ENCODE data around the gene SLC6A1.
"Not testable (repeated sequence)": the region's sequence is repeated elsewhere in the genome, so short reads cannot be mapped to it uniquely, and the experiment has no call there.

SLC6A1 gene

DNA sequence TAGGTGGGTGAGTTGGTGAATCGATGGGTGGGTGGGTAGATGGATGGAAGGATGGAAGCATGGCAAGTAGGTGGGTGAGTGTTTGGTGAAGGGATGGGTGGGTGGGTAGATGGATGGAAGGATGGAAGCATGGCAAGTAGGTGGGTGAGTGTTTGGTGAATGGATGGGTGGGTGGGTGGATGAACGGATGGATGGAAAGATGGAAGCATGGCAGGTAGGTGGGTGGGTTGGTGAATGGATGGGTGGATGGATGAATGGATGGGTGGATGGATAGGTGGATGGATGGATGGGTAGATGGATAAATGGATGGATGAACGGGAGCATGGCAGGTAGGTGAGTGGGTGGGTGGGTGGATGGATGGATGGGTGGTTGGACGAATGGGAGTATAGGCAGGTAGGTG, 65.1 kb downstream of the SLC6A1 start:
- no peak for DNase-seq (ENCODE audit: low read depth in 1 of 2, low spot score in 1 of 2)

DNA sequence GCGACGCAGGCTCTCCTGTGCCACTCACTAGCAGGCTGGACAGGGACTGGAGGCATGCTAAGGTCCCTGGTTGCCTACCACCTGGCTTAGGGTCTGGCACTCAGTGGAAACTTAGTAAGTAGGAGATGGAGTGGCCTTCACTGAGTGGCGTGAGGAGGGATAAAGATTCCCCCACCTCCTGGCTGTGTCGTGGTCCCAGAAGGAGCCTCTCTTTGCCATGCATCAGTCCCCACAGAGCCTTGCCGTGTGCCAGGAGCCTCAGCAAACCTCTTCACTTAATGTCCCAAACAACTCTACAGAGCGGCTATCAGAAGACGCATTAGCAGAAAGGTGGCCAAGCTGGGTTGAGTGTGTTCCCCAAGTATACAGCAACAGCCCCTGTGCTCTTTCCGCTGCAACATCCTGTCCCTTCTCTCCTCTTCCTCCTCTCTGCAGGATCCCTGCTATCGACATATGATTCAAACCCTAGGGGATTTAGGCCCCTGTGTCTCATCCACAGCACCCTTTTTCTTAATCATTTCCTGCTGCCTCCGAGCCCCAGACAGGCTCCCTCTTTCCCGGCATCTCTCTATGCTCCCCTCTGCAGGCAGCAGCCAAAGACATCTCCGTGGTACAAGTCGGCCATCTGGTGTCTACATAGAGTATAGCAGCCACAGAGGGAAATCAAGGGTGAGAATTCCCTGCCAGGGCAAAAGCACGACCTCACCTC, 66.7 kb downstream of the SLC6A1 start:
- DNase-seq (ENCODE audit: low read depth in 1 of 2, low spot score in 1 of 2) = peak in 1 of 2 donors; percentile 30

DNA sequence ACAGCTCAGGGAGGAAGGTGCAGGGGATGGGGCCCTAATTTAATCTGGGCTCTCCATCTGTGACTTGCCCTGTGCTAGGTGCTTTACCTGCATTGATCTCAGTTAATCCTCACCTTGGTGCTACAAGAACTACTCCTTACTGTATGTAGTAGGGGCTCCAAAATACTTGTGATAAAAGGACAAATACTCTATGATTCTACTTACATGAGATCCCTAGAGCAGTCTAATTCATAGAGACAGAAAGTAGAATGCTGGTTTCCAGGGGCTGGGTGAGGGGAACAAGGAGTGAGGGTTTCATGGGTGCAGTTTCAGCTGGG, 67.2 kb downstream of the SLC6A1 start:
- no peak for DNase-seq (ENCODE audit: low read depth in 1 of 2, low spot score in 1 of 2)

DNA sequence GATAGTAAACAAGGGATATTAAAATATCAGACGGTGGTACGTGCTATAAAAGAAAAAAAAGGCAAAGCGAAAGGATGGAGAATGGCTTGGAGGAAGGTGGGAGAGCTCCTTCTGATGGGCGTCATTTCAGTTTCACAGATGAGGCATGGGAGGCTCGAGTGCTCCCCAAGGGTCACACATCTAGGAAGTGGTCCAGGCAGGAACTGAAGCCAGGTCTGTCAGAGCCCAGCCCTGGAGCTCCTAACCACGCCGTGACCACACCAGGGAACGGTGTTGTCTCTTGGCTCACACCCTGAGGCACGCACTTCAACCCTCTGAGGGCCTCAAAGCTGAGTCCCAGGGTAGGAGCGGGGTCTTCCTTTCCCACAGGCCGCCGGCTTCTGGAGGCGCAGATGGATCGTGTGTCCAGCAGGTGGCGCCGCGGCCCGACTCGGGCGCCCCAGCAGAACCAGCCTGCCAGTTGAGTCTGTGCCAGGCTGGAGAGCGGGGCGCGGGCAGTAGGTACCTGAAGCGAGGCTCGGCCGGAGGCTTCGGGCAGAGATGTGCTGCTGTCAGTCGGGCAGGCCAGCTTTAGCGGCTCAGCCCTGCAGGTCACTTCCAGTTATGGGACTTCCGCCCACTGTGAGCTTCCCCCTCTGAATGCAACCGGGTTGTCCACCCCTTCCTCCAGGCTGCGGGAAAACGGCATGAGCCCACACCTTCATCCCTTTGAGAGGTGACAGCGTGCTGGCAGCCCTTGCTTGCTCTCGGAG, 68.1 kb downstream of the SLC6A1 start:
- DNase-seq (ENCODE audit: low read depth in 1 of 2, low spot score in 1 of 2) = peak; percentile 11 to 24

DNA sequence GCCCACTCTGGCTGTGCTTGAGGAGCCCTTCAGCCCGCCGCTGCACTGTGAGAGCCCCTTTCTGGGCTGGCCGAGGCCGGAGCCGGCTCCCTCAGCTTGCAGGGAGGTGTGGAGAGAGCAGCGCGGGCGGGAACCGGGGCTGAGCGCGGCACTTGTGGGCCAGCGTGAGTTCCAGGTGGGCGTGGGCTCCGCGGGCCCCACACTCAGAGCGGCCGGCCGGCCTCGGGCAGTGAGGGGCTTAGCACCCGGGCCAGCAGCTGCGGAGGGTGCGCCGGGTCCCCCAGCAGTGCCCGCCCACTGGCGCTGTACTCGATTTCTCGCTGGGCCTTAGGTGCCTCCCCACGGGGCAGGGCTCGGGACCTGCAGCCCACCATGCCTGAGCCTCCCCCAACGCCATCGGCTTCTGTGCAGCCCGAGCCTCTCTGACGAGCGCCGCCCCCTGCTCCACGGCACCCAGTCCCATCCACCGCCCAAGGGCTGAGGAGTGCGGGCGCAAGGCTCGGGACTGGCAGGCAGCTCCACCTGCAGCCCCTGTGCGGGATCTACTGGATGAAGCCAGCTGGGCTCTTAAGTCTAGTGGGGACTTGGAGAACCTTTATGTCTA, 68.8 kb downstream of the SLC6A1 start:
- DNase-seq (ENCODE audit: low read depth in 1 of 2, low spot score in 1 of 2) = not testable (repeated sequence)

DNA sequence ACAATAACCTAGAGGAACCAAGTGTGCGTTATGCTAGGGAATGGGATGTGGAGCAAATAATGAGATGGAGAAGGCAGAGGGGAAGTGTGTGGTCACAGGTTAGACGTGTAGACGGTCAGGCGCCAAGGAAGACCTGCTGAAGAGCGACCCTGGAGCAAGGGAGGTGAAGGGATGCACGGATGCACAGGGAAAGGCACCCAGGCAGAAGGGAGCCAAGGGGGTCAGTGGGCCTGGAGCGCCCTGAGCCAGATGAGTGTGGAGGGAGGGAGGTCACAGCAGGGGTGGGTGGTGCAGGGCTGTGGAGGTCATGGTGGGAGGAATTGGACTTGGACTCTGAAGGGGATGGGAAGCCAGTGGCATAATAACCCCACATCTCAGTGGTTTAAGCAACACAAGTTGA, 70.2 kb downstream of the SLC6A1 start:
- DNase-seq (ENCODE audit: low read depth in 1 of 2, low spot score in 1 of 2) = no peak

DNA sequence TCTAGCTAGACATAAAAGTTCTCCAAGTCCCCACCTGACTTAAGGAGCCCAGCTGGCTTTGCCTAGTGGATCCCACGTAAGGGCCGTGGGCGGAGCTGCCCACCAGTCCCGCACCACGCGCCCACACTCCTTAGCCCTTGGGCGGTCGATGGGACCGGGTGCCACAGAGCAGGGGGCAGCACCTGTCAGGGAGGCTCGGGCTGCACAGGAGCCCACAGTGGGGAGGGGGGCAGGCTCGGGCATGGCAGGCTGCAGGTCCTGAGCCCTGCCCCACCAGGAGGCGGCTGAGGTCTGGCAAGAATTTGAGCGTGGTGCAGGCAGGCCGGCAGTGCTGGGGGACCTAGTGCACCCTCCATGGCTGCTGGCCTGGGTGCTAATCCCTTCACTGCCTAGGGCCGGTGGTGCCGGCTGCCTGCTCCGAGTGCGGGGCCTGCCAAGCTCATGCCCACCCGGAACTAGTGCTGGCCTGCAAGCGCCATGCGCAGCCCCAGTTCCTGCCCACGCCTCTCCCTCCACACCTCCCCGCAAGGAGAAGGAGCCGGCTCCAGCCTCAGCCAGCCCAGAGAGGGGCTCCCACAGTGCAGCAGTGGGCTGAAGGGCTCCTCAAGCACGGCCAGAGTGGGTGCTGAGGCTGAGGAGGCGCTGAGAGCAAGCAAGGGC, 78.7 kb downstream of the SLC6A1 start:
- DNase-seq (ENCODE audit: low read depth in 1 of 2, low spot score in 1 of 2) = no peak

DNA sequence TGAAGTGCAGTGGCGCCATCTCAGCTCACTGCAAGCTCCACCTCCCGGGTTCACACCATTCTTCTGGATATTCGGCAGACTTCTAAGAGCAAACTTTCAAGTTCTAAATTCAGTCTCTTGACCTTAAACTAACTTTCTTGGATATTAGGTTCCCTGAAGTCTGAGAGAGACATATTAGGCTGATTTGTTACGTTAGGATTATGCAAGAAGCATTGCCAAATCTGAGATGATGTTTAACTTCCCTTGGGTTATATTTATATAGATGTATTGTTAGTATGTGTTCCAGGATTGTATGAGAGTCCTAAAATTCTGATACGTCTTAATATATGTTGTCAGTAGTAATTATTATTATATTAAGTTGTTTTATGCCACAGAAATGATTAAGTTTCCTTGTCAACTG, 80.1 kb downstream of the SLC6A1 start:
- no peak for DNase-seq (ENCODE audit: low read depth in 1 of 2, low spot score in 1 of 2)

DNA sequence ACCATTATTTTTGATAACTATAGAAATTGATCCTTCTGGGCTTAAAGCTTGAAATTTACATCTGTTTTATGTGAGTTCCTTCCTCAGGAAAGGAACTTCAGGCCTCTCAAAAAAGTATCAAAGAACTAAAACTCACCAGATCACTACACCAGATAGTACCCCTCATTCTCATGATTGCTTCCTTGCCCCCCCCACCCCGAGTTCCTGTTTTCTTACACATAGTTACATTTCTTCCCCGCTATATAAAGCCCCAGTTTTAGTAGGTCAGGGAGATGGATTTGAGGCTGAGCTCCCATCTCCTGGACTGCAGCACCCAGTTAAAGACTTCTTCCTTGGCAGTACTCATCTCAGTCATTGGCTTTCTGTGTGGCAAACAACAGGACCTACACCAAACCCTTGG, 81.5 kb downstream of the SLC6A1 start:
- no peak for DNase-seq (ENCODE audit: low read depth in 1 of 2, low spot score in 1 of 2)

DNA sequence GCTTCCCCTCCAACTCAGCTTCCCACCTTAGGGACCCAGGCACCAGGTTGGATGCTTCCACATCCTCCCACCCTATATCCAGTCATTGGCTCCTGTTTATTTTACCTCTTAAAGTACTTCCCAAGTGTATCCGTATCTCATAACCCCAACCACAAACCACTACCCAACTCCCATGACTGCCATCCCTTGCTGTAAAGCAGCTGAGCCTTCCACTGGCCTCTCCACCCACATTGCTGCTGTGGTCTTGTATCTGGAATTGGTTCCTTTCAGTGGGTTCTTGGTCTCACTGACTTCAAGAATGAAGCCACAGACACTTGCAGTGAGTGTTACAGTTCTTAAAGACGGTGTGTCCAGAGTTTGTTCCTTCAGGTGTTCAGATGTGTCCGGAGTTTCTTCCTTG, 81.9 kb downstream of the SLC6A1 start:
- DNase-seq (ENCODE audit: low read depth in 1 of 2, low spot score in 1 of 2) = no peak

DNA sequence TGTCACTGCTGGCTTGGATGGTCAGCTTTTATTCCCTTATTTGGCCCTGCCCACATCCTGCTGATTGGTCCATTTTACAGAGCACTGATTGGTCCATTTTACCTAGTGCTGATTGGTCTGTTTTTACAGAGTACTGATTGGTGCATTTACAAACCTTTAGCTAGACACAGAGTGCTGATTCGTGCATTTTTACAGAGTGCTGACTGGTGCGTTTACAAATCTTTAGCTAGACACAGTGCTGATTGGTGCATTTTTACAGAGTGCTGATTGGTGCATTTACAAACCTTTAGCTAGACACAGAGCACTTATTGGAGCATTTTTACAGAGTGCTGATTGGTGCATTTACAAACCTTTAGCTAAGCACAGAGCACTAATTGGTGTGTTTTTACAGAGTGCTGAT, 82.6 kb downstream of the SLC6A1 start:
- DNase-seq (ENCODE audit: low read depth in 1 of 2, low spot score in 1 of 2) = not testable (repeated sequence)

DNA sequence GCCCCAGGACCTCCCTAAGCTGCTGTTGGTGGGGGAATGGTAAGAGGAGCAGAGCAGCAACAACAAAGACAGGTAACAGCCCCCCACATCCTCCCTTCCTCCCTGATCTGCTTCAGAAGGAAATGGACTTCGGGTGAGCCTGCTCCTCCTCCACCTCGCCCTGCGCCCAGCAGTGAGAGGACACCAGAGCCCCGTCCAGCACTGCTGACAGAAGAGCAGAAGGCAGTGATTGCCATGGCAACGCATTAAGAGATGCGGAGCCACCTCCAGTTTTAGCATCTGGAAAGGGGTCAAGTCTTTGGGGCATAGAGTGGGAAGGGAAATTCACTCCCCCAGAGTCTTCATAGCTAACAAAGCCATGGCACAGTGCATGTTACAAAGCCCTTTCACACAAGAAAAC, 84.2 kb downstream of the SLC6A1 start:
- DNase-seq (ENCODE audit: low read depth in 1 of 2, low spot score in 1 of 2) = no peak

DNA sequence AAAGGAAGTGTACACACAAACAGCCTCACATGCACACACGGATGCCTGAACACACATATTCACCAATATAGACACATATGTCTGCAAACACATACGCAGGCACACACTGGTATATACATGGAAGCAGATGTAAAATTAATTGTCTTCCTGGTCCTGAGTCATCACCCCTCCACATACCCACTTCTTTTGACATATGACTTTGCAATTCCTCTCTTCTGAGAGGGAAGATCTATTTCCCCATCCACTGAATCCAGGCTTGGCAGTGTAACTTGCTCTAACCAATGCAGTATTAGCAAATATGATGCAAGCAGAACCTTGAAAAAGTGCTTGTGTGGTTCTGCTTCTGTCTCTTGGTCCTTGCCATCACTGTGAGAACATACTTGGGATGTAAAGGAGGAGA, 84.9 kb downstream of the SLC6A1 start:
- no peak for DNase-seq (ENCODE audit: low read depth in 1 of 2, low spot score in 1 of 2)

DNA sequence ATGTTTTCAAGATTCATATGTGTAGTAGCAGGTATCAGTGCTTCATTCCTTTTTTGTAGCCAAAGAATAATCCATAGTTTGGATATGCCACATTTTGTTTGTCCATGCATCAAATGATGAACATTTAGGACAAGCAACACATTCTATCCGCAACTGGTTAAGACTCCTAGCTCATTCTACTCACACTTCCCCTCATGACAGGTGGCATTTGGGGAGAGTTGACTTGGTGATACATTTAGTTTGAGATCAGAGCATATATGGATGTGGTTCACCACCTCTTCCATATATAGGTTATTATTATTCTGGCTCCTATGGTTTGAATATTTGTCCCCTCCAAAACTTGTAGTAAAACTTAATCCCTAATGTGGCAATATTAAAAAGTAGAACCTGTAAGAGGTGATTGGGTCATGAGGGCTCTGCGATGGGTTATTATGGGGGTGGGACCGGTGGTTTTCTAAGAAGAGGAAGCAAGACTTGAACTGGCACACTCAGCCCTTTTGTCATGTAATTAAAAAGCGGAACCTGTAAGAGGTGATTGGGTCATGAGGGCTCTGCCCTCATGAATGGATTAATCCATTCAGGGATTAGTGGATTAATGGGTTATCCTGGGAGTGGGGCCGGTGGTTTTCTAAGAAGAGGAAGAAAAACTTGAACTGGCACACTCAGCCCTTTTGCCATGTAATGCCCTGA, 86.4 kb downstream of the SLC6A1 start:
- no peak for DNase-seq (ENCODE audit: low read depth in 1 of 2, low spot score in 1 of 2)

DNA sequence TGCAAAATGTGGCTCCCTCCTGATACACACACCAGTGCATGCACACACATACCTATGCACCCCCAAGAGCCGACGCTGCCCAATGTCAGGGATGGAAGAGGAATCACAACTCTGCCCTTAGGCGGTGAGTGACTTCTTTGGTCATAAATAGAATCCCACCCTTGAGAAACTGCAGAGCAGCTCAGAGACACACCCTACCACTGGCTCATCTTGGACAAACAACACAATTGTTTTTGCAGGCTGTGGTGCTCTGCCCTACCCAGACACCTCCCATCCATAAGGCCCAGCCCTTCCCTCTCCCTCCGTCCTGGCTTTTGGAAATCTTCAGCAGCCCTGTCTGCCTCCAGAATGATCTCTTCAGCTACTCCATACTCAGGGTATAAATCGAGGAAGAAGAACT, 87.9 kb downstream of the SLC6A1 start:
- no peak for DNase-seq (ENCODE audit: low read depth in 1 of 2, low spot score in 1 of 2)

DNA sequence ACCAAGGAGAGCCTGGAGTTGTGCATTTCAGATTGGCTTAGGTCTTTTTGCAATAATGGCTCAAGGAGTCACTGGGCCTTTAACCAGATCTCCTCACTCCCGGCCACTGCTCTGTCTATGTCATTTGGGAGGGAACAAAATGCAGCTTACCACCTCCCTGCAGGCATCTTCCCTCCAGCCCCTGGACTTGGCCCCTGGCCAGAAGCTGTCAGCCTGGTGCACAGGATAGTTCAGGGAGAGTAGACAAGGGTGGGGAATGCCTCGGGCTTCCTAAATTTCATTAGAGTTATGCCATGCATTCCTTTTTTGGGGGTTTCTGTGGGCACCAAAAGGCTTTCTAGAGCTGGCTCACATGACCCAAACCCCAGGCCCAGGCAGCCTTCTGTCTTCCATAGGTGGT, 91.5 kb downstream of the SLC6A1 start:
- no peak for DNase-seq (ENCODE audit: low read depth in 1 of 2, low spot score in 1 of 2)

DNA sequence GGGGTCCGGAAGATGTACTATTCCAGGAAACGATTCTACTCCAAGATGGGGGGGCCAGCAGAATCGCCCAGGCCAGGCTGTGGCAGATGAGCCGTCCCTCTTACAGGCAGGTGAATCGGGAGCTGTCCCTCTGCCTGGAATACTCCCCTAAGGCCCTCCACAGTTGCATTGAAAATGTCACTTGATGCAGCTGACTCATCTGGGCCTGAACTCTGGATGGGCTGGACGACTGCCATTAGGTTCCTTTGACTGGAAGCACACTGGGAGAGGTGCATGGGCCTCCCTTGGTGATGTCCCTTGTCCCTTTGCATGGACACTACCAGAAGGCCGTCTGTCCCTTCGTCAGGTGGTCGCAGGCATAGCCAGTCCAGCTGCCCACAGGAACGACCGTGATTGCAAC, 92.1 kb downstream of the SLC6A1 start:
- DNase-seq (ENCODE audit: low read depth in 1 of 2, low spot score in 1 of 2) = no peak

DNA sequence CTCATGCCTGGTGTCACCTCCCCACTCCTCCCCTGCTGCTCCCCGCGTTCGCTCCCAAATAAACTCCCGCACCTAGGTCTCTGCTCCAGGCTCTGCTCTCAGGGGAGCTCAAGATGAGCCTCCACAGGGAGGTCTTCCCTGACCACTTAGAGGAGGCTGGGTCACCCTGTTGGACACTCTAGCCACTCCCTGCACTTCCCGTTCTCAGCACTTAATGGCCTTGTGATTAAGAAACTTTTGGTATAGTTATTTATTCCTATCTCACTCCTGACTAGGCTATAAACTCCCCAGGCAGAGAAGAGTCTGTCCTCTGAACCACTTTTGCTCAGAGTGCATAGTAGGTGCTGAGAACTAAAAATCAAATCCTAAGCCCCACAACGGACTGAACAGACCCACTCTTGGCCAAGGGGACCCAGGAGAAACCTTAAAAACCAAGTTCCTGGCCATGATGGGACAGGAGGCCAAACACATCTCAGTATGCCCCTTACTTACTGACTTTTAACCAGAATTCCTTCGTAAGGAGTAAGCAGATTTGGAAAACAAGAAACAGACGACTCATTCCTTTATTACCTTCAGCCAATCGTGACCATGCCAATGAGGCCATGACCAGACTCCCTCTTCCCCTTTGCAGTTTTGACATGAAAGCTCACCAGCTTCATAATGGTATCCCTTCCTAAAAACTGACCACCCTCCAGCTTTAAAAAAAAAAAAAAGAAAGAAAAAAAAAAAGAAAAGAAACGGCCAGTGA, 92.7 kb downstream of the SLC6A1 start:
- DNase-seq (ENCODE audit: low read depth in 1 of 2, low spot score in 1 of 2) = no peak

DNA sequence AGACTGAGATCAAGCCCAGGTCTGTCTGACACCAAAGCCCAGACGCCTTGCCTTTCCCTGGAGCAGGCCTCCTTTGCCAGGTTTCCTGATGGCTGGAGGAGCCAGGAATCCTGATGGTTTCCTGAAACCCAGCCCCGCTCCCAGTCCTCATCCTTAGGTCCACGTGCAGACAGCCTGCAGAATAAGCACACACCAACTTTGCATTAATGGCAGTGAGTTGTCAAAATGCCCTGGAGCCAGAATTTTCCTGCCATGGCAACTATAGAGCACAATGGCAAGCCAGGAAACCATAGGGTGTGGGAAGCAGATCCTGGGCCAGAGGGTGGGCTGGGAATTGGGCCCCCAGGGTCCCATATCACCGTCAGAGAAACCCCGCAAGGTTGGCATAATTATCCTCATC, 94.3 kb downstream of the SLC6A1 start:
- no peak for DNase-seq (ENCODE audit: low read depth in 1 of 2, low spot score in 1 of 2)

DNA sequence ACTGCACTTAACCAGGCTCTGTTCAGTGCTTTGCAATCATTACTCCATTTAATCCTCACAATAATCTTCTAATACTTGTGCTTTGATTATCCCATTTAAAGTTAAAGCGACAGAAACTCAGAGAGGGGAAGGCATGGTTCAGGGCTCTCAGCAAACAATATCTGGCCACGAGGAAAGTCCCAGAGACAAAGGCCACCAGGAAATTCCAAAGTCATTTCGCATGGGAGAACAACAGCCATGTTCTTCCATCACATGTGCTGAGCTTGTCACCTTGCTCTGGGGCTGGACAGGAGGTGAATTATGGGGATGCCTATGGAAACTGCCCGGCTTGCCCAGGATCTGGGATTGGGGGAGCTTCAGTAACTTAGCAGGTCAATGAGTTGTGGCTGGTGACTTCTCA, 95.5 kb downstream of the SLC6A1 start:
- no peak for DNase-seq (ENCODE audit: low read depth in 1 of 2, low spot score in 1 of 2)

DNA sequence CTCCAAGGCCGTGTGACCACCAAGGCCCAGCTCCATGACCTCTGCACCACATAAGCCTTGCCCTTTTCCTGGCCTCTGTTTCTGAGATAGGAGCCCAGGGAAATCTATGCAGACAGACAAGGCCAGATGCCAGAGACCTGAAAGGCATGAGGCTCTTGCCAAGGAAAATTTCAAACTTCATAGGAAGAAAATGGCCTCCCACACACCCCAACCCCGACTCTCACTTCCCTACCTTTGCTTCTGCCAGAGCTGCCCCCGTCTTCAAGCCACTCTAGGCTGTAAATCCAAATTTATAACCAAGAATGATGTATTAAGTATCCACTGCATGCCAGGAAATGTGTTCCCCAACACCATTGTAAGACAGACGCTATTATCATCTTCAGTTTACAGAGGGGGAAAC, 96.3 kb downstream of the SLC6A1 start:
- DNase-seq (ENCODE audit: low read depth in 1 of 2, low spot score in 1 of 2) = no peak

All from activated CD4-positive, alpha-beta T cell treated with anti-CD3 and anti-CD28 coated beads, Interleukin-2, amount 50 U/mL, for 24 hours (primary cell).